Dendritic cell treated with granulocyte-macrophage colony-stimulating factor and Interleukin-4, amounts not matched to agents 40 ng/mL and 50 ng/mL, for 4 days (primary cell): ENCODE measurements around the gene PALMD.

Source experiments
- H3K27ac Mint-ChIP-seq: one replicate; pipeline ENCODE4 v1.8.0; 2022; ENCODE audit warnings: mild to moderate bottlenecking, mixed read lengths
- H3K27me3 Mint-ChIP-seq: one replicate; pipeline ENCODE4 v1.8.0; 2022; ENCODE audit warnings: mild to moderate bottlenecking, mixed read lengths
- H3K36me3 Mint-ChIP-seq: one replicate; pipeline ENCODE4 v1.8.0; 2022; ENCODE audit warnings: low read depth, mixed read lengths
- H3K4me1 Mint-ChIP-seq: one replicate; pipeline ENCODE4 v1.8.0; 2022; ENCODE audit warnings: low read depth, mixed read lengths
- H3K4me3 Mint-ChIP-seq: one replicate; pipeline ENCODE4 v1.8.0; 2022; ENCODE audit warnings: mild to moderate bottlenecking, moderate library complexity, mixed read lengths
- H3K9me3 Mint-ChIP-seq: one replicate; pipeline ENCODE4 v1.8.0; 2022; ENCODE audit warnings: mixed read lengths
- intact Hi-C: fragments of 100-400 bp; cut with micrococcal nuclease; formaldehyde crosslinking; loops from one replicate; pipeline ENCODE4 v1.15.0; 2022

The PALMD gene

GRCh38 chr1:99645699-99646531 is at the start of gene PALMD:
PALMD (plus strand) TSS chr1:99646113; CDS start chr1:99646318, 205 bp downstream.
- peaks cover 11% of the 10 kb centered on the region for H3K27me3 Mint-ChIP-seq
- H3K36me3 Mint-ChIP-seq, result no peaks in the 10 kb centered on the region
- no peak within 1 kb of the TSS for H3K4me3 Mint-ChIP-seq
- intact Hi-C loops, result no loop called here
- no peaks in the 10 kb centered on the region for H3K9me3 Mint-ChIP-seq
- H3K4me1 Mint-ChIP-seq, result no peaks in the 10 kb centered on the region
- H3K27ac Mint-ChIP-seq, result no peak within 1 kb of the TSS

DNA sequence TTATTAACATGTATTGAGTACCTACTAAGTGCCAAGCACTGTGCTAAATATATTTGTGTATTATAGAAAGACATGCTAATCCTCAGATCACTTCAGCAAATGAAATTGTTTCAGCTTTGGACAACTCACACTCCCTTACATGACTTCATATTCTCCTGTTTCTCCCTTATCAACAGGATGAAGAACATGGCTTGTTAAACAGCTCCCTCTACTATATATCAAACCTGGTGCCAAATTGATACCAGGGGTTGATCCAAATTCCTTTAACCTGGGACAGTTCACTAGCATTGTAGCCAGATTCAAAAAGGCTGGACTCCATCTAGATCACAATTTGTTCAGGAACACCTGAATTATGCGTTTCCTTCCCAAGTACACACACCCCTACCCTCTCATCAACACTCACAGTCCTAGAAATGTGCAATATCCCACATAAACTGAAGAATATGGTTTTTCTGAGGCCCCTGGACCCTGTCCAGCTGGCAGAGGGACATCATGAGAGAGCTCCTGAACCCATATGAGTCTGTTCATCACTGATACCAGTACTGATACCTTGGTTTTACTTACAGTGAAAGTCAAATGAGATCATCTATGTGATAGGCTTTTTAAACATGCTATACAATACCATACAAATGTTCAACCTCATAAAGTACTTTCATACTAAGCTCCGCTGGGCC is 47.0 kb upstream of the PALMD start:
- Mint-ChIP-seq H3K4me3 (no peak overlapping the region), H3K27me3 (no peaks in the 10 kb centered on the region), H3K27ac (no peak overlapping the region), H3K9me3 (peaks cover 9% of the 10 kb centered on the region), H3K4me1 (no peaks in the 10 kb centered on the region), H3K36me3 (no peaks in the 10 kb centered on the region)
- intact Hi-C loops, result no loop called here

- intact Hi-C loops, result no loop called here
- Mint-ChIP-seq H3K4me1 (no peaks in the 10 kb centered on the region), H3K4me3 (no peak overlapping the region), H3K9me3 (peaks cover 9% of the 10 kb centered on the region), H3K27me3 (no peaks in the 10 kb centered on the region), H3K27ac (no peak overlapping the region), H3K36me3 (no peaks in the 10 kb centered on the region)
These were observed 46.2 kb upstream of the PALMD start for GRCh38 chr1:99599678-99600175.

DNA sequence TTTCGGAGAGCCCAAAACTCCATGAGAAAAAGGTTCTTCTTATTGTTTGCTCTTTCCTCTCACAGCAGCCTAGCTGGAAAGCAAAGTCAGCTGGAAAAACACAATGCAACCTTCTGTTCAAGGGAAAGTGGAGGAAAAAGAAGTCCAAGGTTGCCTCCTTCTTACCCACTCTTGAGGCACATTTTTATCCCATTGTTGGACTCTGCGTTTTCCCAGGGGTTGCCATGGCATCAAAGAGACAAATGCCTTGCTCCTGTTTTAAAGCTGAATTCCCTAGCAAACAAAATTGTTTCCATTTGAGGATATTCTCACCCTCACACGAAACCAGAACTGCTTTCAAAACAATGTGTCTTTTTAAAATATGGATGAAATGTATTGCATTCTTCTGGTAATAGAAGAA is 45.1 kb upstream of the PALMD start:
- H3K4me3 Mint-ChIP-seq, result no peak overlapping the region
- H3K4me1 Mint-ChIP-seq, result no peaks in the 10 kb centered on the region
- H3K9me3 Mint-ChIP-seq, result peaks cover 9% of the 10 kb centered on the region
- intact Hi-C loops, result no loop called here
- no peaks in the 10 kb centered on the region for H3K36me3 Mint-ChIP-seq
- no peaks in the 10 kb centered on the region for H3K27me3 Mint-ChIP-seq
- H3K27ac Mint-ChIP-seq, result no peak overlapping the region

GRCh38 chr1:99601208-99601607 is 44.7 kb upstream of the PALMD start:
- H3K36me3 Mint-ChIP-seq, result no peaks in the 10 kb centered on the region
- no peaks in the 10 kb centered on the region for H3K27me3 Mint-ChIP-seq
- peaks cover 9% of the 10 kb centered on the region for H3K9me3 Mint-ChIP-seq
- no peak overlapping the region for H3K4me3 Mint-ChIP-seq
- H3K27ac Mint-ChIP-seq, result no peak overlapping the region
- intact Hi-C loops, result no loop called here
- H3K4me1 Mint-ChIP-seq, result no peaks in the 10 kb centered on the region

GRCh38 chr1:99601709-99602403 is 44.1 kb upstream of the PALMD start:
- Mint-ChIP-seq H3K4me1 (no peaks in the 10 kb centered on the region), H3K27ac (no peak overlapping the region), H3K4me3 (no peak overlapping the region), H3K9me3 (peaks cover 5% of the 10 kb centered on the region), H3K27me3 (no peaks in the 10 kb centered on the region), H3K36me3 (no peaks in the 10 kb centered on the region)
- intact Hi-C loops, result no loop called here

- Mint-ChIP-seq H3K9me3 (peaks cover 4% of the 10 kb centered on the region), H3K4me3 (no peak overlapping the region), H3K27ac (no peak overlapping the region), H3K27me3 (no peaks in the 10 kb centered on the region), H3K4me1 (no peaks in the 10 kb centered on the region), H3K36me3 (no peaks in the 10 kb centered on the region)
- intact Hi-C loops, result no loop called here
These were observed 43.4 kb upstream of the PALMD start for GRCh38 chr1:99602404-99602969.

GRCh38 chr1:99603699-99604560 is 42.0 kb upstream of the PALMD start:
- intact Hi-C loops, result no loop called here
- no peaks in the 10 kb centered on the region for H3K27me3 Mint-ChIP-seq
- H3K36me3 Mint-ChIP-seq, result no peaks in the 10 kb centered on the region
- no peak overlapping the region for H3K4me3 Mint-ChIP-seq
- no peak overlapping the region for H3K27ac Mint-ChIP-seq
- H3K9me3 Mint-ChIP-seq, result peaks cover 18% of the 10 kb centered on the region
- H3K4me1 Mint-ChIP-seq, result no peaks in the 10 kb centered on the region

DNA sequence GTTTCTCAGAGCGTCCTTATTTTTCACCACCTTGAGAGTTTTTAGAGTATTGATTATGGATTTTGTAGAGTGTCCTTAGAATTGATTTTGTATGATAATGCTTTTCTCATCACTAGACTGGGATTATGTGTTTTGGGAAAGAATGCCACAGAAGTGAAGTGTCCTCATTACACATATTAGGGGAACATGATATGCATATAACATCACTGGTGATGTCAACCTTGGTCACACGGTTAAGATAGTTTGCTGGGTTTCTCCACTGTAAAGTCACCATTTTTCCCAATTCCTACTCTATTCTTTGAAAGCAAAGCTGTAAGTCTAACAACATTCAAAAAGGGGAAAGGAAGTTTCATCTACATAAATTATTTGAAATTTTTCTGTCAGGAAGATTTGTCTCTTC is 39.6 kb upstream of the PALMD start:
- H3K36me3 Mint-ChIP-seq, result no peaks in the 10 kb centered on the region
- no peak overlapping the region for H3K4me3 Mint-ChIP-seq
- peaks cover 30% of the 10 kb centered on the region for H3K9me3 Mint-ChIP-seq
- H3K27me3 Mint-ChIP-seq, result no peaks in the 10 kb centered on the region
- intact Hi-C loops, result no loop called here
- H3K27ac Mint-ChIP-seq, result no peak overlapping the region
- no peaks in the 10 kb centered on the region for H3K4me1 Mint-ChIP-seq

GRCh38 chr1:99607590-99607989 is 38.3 kb upstream of the PALMD start:
- intact Hi-C loops, result no loop called here
- Mint-ChIP-seq H3K36me3 (no peaks in the 10 kb centered on the region), H3K27ac (no peak overlapping the region), H3K4me3 (no peak overlapping the region), H3K27me3 (no peaks in the 10 kb centered on the region), H3K9me3 (peaks cover 30% of the 10 kb centered on the region), H3K4me1 (no peaks in the 10 kb centered on the region)

- H3K27me3 Mint-ChIP-seq, result no peaks in the 10 kb centered on the region
- H3K4me3 Mint-ChIP-seq, result no peak overlapping the region
- H3K4me1 Mint-ChIP-seq, result no peaks in the 10 kb centered on the region
- no peaks in the 10 kb centered on the region for H3K36me3 Mint-ChIP-seq
- intact Hi-C loops, result no loop called here
- H3K9me3 Mint-ChIP-seq, result peaks cover 30% of the 10 kb centered on the region
- H3K27ac Mint-ChIP-seq, result no peak overlapping the region
These were observed 37.9 kb upstream of the PALMD start for GRCh38 chr1:99608058-99608457.

DNA sequence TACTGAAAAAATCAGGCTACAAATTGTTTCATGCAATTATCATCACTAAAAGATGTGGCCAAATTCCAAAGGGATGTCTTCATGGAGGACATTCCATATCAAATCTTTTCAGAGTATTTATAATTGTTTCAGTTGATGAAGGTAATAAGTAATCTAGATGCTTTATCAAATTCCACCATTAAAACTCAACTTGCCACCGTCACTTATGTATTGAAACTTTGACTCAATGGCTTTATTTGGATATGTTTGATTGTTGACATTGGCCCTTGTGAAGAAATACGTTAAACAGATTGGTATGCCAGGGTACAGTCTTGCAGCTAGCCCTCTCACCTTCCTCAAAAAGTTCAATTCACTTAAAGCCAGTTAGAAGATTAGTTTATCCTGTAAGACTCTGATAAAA is 32.2 kb upstream of the PALMD start:
- H3K27me3 Mint-ChIP-seq, result no peaks in the 10 kb centered on the region
- no peak overlapping the region for H3K4me3 Mint-ChIP-seq
- H3K9me3 Mint-ChIP-seq, result peaks cover 14% of the 10 kb centered on the region
- intact Hi-C loops, result no loop called here
- H3K36me3 Mint-ChIP-seq, result no peaks in the 10 kb centered on the region
- H3K27ac Mint-ChIP-seq, result no peak overlapping the region
- H3K4me1 Mint-ChIP-seq, result no peaks in the 10 kb centered on the region

GRCh38 chr1:99614728-99615127 is 31.2 kb upstream of the PALMD start:
- Mint-ChIP-seq H3K36me3 (no peaks in the 10 kb centered on the region), H3K4me1 (no peaks in the 10 kb centered on the region), H3K9me3 (peaks cover 4% of the 10 kb centered on the region)

More at GRCh38 chr1:99614728-99615127, 31.2 kb upstream of the PALMD start:
- no peak overlapping the region for H3K4me3 Mint-ChIP-seq
- intact Hi-C loops, result no loop called here
- H3K27me3 Mint-ChIP-seq, result no peaks in the 10 kb centered on the region
- H3K27ac Mint-ChIP-seq, result no peak overlapping the region
